HEK293T (cell line): Measurements from ENCODE around the gene VASH1.

Source experiments
- CTCF ChIA-PET: fragments of 350-600 bp; formaldehyde crosslinking; extraction: SDS; loops from one replicate; lab custom pipeline; 2021; ENCODE audit warnings: antibody characterized with exemption, inconsistent platforms; lab: Yijun Ruan, JAX
- POLR2A ChIA-PET: fragments of 350-600 bp; formaldehyde crosslinking; extraction: SDS; loops from one replicate; lab custom pipeline; 2020; ENCODE audit warnings: antibody characterized with exemption, inconsistent platforms; lab: Yijun Ruan, JAX
- DNase-seq: peaks from one replicate; pipeline ENCODE4 v3.0.0; 2012; ENCODE audit warnings: mixed read lengths; ENCODE audit errors: extremely low spot score
- ARNT ChIP-seq: fragments of 450-650 bp; IDR thresholded peaks from 2 replicates; pipeline ENCODE4 v1.6.1; 2017; ENCODE audit warnings: mild to moderate bottlenecking
- BHLHE40 ChIP-seq: fragments of 450-650 bp; IDR thresholded peaks from 2 replicates; pipeline ENCODE4 v1.6.1; 2016; ENCODE audit warnings: mild to moderate bottlenecking, moderate library complexity, borderline replicate concordance
- CTBP1 ChIP-seq: fragments of 450-650 bp; IDR thresholded peaks from 2 replicates; pipeline ENCODE4 v1.6.1; 2016; ENCODE audit warnings: borderline replicate concordance
- ELF4 ChIP-seq: fragments of 450-650 bp; IDR thresholded peaks from 2 replicates; pipeline ENCODE4 v1.6.1; 2017; ENCODE audit warnings: antibody characterized with exemption
- FOXA1 ChIP-seq: fragments of 450-650 bp; IDR thresholded peaks from 2 replicates; pipeline ENCODE4 v1.6.1; 2016; ENCODE audit warnings: mild to moderate bottlenecking
- FOXK2 ChIP-seq: fragments of 450-650 bp; IDR thresholded peaks from 2 replicates; pipeline ENCODE4 v1.6.1; 2016; ENCODE audit warnings: mild to moderate bottlenecking
- FOXM1 ChIP-seq: fragments of 450-650 bp; IDR thresholded peaks from 2 replicates; pipeline ENCODE4 v1.6.1; 2017; ENCODE audit warnings: mild to moderate bottlenecking, borderline replicate concordance
- HDGF ChIP-seq: fragments of 450-650 bp; IDR thresholded peaks from 2 replicates; pipeline ENCODE4 v1.6.1; 2017; ENCODE audit warnings: antibody characterized with exemption, borderline replicate concordance
- L3MBTL2 ChIP-seq: fragments of 450-650 bp; conservative IDR thresholded peaks from 2 replicates; pipeline ENCODE4 v1.6.1; 2016; ENCODE audit warnings: mild to moderate bottlenecking
- LEF1 ChIP-seq: fragments of 450-650 bp; IDR thresholded peaks from 2 replicates; pipeline ENCODE4 v1.6.1; 2017; ENCODE audit warnings: mild to moderate bottlenecking, borderline replicate concordance
- NFRKB ChIP-seq: fragments of 450-650 bp; IDR thresholded peaks from 2 replicates; pipeline ENCODE4 v1.6.1; 2016; ENCODE audit warnings: mild to moderate bottlenecking, moderate library complexity
- PKNOX1 ChIP-seq: fragments of 450-650 bp; IDR thresholded peaks from 2 replicates; pipeline ENCODE4 v1.6.1; 2016
- SP1 ChIP-seq: fragments of 450-650 bp; IDR thresholded peaks from 2 replicates; pipeline ENCODE4 v1.6.1; 2017
- SUZ12 ChIP-seq: fragments of 450-650 bp; IDR thresholded peaks from 2 replicates; pipeline ENCODE4 v1.6.1; 2016; ENCODE audit warnings: mild to moderate bottlenecking
- TARDBP ChIP-seq: fragments of 450-650 bp; IDR thresholded peaks from 2 replicates; pipeline ENCODE4 v1.6.1; 2016
- ZNF384 ChIP-seq: fragments of 450-650 bp; IDR thresholded peaks from 2 replicates; pipeline ENCODE4 v1.6.1; 2016

The VASH1 gene

DNA sequence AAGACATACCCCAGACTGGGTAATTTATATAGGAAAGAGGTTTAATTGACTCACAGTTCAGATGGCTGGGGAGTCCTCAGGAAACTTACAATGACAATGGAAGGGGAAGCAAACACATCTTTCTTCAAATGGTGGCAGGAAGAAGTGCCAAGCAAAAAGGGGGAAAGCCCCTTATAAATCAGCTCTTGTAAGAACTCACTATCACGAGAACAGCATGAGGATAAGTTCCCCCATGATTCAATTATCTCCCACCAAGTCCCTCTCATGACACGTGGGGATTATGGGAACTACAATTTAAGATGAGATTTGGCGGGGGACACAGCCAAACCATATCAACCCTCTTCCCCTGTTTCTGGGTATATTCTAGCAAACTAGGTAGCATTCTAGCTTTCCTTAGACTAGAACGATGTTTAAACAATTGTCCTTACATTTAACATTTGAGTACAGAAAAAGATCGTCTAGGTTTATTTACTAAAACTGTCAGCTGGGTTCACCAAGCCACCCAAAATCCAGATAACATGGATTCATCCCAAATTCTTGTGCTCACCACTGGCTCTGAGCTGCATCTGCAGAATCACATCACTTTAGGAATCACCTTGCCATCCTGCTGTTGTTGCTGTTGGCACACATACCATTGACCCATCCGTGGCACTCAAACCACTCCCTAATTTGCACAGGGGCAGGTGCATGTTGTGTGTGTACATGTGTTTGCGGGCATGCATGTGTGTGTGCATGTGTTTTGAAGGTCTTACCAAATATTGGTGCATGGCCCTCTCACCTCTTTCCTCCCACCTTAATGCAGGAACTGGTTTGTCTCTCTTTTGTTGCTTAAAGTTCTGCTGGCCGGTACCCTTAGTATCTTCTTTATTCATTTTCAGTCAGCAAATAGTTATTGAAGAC, 36.4 kb upstream of the VASH1 start:
- DNase-seq = no peak
- CTCF ChIA-PET = no interaction called here
- POLR2A ChIA-PET = no interaction called here
- TF ChIP-seq ZNF384 = no peak
- no peak for TF ChIP-seq ELF4
- no peak for TF ChIP-seq ARNT
- no peak for TF ChIP-seq HDGF
- no peak for TF ChIP-seq FOXK2
- TF ChIP-seq CTBP1 = no peak
- TF ChIP-seq L3MBTL2 = no peak
- no peak for TF ChIP-seq PKNOX1
- no peak for TF ChIP-seq FOXM1
- TF ChIP-seq TARDBP = no peak

GRCh38 chr14:76726551-76726970, 34.7 kb upstream of the VASH1 start:
- DNase-seq = no peak
- POLR2A ChIA-PET = no interaction called here
- no peak for TF ChIP-seq NFRKB
- TF ChIP-seq FOXA1 = no peak
- no peak for TF ChIP-seq LEF1
- no peak for TF ChIP-seq SUZ12
- TF ChIP-seq HDGF = no peak
- TF ChIP-seq ZNF384 = no peak
- TF ChIP-seq TARDBP = no peak
- TF ChIP-seq CTBP1 = no peak
- no peak for TF ChIP-seq FOXM1
- TF ChIP-seq SP1 = no peak
- no peak for TF ChIP-seq ELF4
- TF ChIP-seq BHLHE40 = no peak
- TF ChIP-seq L3MBTL2 = no peak
- TF ChIP-seq PKNOX1 = no peak
- TF ChIP-seq ARNT = no peak
- no peak for TF ChIP-seq FOXK2
- CTCF ChIA-PET = no interaction called here

GRCh38 chr14:76727384-76727783, 33.9 kb upstream of the VASH1 start:
- TF ChIP-seq PKNOX1 (no peak), ZNF384 (no peak)
- POLR2A ChIA-PET = no interaction called here
- CTCF ChIA-PET = interaction anchor here (1.4 kb wide), 1 partner anchor 21 kb away, joined by 3 read pairs; no protein-coding TSS in a partner anchor
- DNase-seq = no peak

DNA sequence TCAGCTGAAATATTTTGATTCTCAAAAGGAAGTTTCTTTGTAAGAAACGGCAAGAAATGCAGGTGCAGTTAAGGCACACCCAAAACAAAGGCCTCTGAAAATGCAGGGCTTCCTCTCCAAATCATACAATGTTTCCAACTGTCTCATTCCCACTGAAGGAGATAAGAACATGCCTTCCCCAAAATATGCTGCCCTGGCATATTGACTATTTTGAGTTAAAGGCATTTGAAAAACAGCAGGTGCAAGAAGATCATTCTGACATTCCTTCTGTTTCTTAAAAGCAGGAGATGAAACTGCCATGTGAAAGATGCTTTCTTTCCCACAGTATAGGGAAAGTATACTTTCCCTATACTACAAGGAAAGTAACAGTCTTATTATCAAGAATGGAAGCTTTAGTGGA, 33.4 kb upstream of the VASH1 start:
- TF ChIP-seq ELF4 = no peak
- TF ChIP-seq HDGF = no peak
- TF ChIP-seq FOXM1 = no peak
- no peak for TF ChIP-seq ARNT
- TF ChIP-seq SUZ12 = no peak
- ChIA-PET POLR2A (interaction anchor here (1.2 kb wide), 1 partner anchor 40 kb away, joined by 3 read pairs; no protein-coding TSS in a partner anchor), CTCF (interaction anchor here (1.4 kb wide), 1 partner anchor 22 kb away, joined by 3 read pairs; no protein-coding TSS in a partner anchor)
- DNase-seq = no peak

GRCh38 chr14:76729258-76729657, 32.0 kb upstream of the VASH1 start:
- ChIA-PET CTCF (no interaction called here), POLR2A (interaction anchor here (1.2 kb wide), 2 partner anchors 9 to 38 kb away, joined by 3 to 4 read pairs; no protein-coding TSS in a partner anchor)

More at GRCh38 chr14:76729258-76729657, 32.0 kb upstream of the VASH1 start:
- no peak for DNase-seq
- TF ChIP-seq PKNOX1 (no peak), FOXK2 (no peak), FOXA1 (no peak), ARNT (no peak), LEF1 (no peak)
